ENCODE results near the gene CLEC4M.

CLEC4M gene

GRCh38 chr19:7783991-7784423 lies 21.0 kb downstream of the CLEC4M start (continued):
- TF ChIP-seq GFI1B (tag by site-specific recombination; IDR thresholded peaks at IDR 0.05) (no peak), SETDB1 (IDR thresholded peaks at IDR 0.05; ENCODE audit: insufficient read length, low read length) (no peak), ZNF660 (tag by site-specific recombination; IDR thresholded peaks at IDR 0.05) (peak; percentile 37; the same call in 1 of the 2 replicates), ZSCAN4 (tag by site-specific recombination; IDR thresholded peaks at IDR 0.05) (no peak), ZNF529 (tag by site-specific recombination; IDR thresholded peaks at IDR 0.05; ENCODE audit: insufficient replicate concordance) (no peak), ZBTB17 (tag by site-specific recombination; IDR thresholded peaks at IDR 0.05) (peak; percentile 48; the same call in 1 of the 2 replicates), FEZF1 (tag by site-specific recombination; IDR thresholded peaks at IDR 0.05) (no peak), ZNF366 (tag by site-specific recombination; conservative IDR thresholded peaks at IDR 0.05) (no peak), ZNF701 (tag by site-specific recombination; IDR thresholded peaks at IDR 0.05) (no peak), ZNF114 (tag by site-specific recombination; IDR thresholded peaks at IDR 0.05) (no peak), SCRT1 (tag by site-specific recombination; IDR thresholded peaks at IDR 0.05; ENCODE audit: borderline replicate concordance) (peak; percentile 58; the same call in 1 of the 2 replicates), ZBTB48 (tag by site-specific recombination; IDR thresholded peaks at IDR 0.05) (peak; percentile 86), INSM2 (tag by site-specific recombination; IDR thresholded peaks at IDR 0.05) (no peak), ZNF324 (tag by site-specific recombination; IDR thresholded peaks at IDR 0.05) (no peak), REST (tag by site-specific recombination; IDR thresholded peaks at IDR 0.05) (peak; percentile 92), ZNF311 (tag by site-specific recombination; IDR thresholded peaks at IDR 0.05; ENCODE audit: borderline replicate concordance) (no peak), HOXA7 (CRISPR knock-in tag; IDR thresholded peaks at IDR 0.05; ENCODE audit: borderline replicate concordance) (no peak), ZNF266 (tag by site-specific recombination; IDR thresholded peaks at IDR 0.05; ENCODE audit: low read depth) (no peak), ZEB2 (tag by site-specific recombination; IDR thresholded peaks at IDR 0.05) (no peak), SP7 (tag by site-specific recombination; IDR thresholded peaks at IDR 0.05) (no peak), ZSCAN18 (tag by site-specific recombination; IDR thresholded peaks at IDR 0.05) (no peak), PRDM1 (tag by site-specific recombination; IDR thresholded peaks at IDR 0.05) (peak; percentile 61), ZNF394 (tag by site-specific recombination; IDR thresholded peaks at IDR 0.05; ENCODE audit: borderline replicate concordance) (no peak), ZSCAN5A (tag by site-specific recombination; IDR thresholded peaks at IDR 0.05) (no peak), SCRT2 (tag by site-specific recombination; IDR thresholded peaks at IDR 0.05) (peak; percentile 87), GLI2 (tag by site-specific recombination; IDR thresholded peaks at IDR 0.05; ENCODE audit: borderline replicate concordance, low read depth) (no peak), ZNF10 (tag by site-specific recombination; IDR thresholded peaks at IDR 0.05) (no peak), ZNF521 (tag by site-specific recombination; IDR thresholded peaks at IDR 0.05) (no peak)

Data from HEK293 (cell line).